ENCODE measurements around the gene STRIP1.
A peak's percentile ranks its signal among the peaks of the same experiment; 100 is the strongest.

Gene STRIP1

GRCh38 chr1:110053552-110054428 is 19.4 kb downstream of the STRIP1 start:
- DNase-seq (ENCODE audit: low spot score) = peak; percentile 39

GRCh38 chr1:110055493-110056284 is 21.3 kb downstream of the STRIP1 start:
- DNase-seq (ENCODE audit: low spot score) = no peak

GRCh38 chr1:110056285-110056683 is 21.9 kb downstream of the STRIP1 start:
- DNase-seq (ENCODE audit: low spot score) = no peak

- DNase-seq (ENCODE audit: low spot score) = peak; percentile 9
Observed at GRCh38 chr1:110056776-110057175, 22.4 kb downstream of the STRIP1 start.

GRCh38 chr1:110057963-110058518 is 23.6 kb downstream of the STRIP1 start:
- no peak for DNase-seq (ENCODE audit: low spot score)

- DNase-seq (ENCODE audit: low spot score) = no peak
Observed at GRCh38 chr1:110058591-110058990, 24.2 kb downstream of the STRIP1 start.

- no peak for DNase-seq (ENCODE audit: low spot score)
Observed at GRCh38 chr1:110059133-110059863, 24.9 kb downstream of the STRIP1 start.

GRCh38 chr1:110060034-110060661 is 25.7 kb downstream of the STRIP1 start:
- DNase-seq (ENCODE audit: low spot score) = no peak

- no peak for DNase-seq (ENCODE audit: low spot score)
Observed at GRCh38 chr1:110060662-110061060, 26.2 kb downstream of the STRIP1 start.

GRCh38 chr1:110061341-110061740 is 26.9 kb downstream of the STRIP1 start:
- DNase-seq (ENCODE audit: low spot score) = no peak

GRCh38 chr1:110062612-110063011 is 28.2 kb downstream of the STRIP1 start:
- DNase-seq (ENCODE audit: low spot score) = no peak

GRCh38 chr1:110063781-110064180 is 29.4 kb downstream of the STRIP1 start:
- DNase-seq (ENCODE audit: low spot score) = no peak

- no peak for DNase-seq (ENCODE audit: low spot score)
Observed at GRCh38 chr1:110064576-110065337, 30.3 kb downstream of the STRIP1 start.

- no peak for DNase-seq (ENCODE audit: low spot score)
Observed at GRCh38 chr1:110065841-110066240, 31.4 kb downstream of the STRIP1 start.

GRCh38 chr1:110067479-110067892 is 33.1 kb downstream of the STRIP1 start:
- no peak for DNase-seq (ENCODE audit: low spot score)

- no peak for DNase-seq (ENCODE audit: low spot score)
Observed at GRCh38 chr1:110067893-110068645, 33.6 kb downstream of the STRIP1 start.

- DNase-seq (ENCODE audit: low spot score) = no peak
Observed at GRCh38 chr1:110068646-110069403, 34.4 kb downstream of the STRIP1 start.

- no peak for DNase-seq (ENCODE audit: low spot score)
Observed at GRCh38 chr1:110069404-110070281, 35.2 kb downstream of the STRIP1 start.
